Smooth muscle cell (in vitro differentiated cells): ENCODE results near the gene S100A8. TPM values are rescaled to one million over a fixed set of nuclear protein-coding genes. Genes with fewer than 3 reads are reported as not detected.

Experiments
- DNase-seq: peaks from one replicate; lab custom pipeline; 2025; ENCODE audit not compliant: unreplicated experiment; lab: John Stamatoyannopoulos, UW
- H2AFZ ChIP-seq: fragments of 200-600 bp; sonication (generic); 2 replicates; pipeline ENCODE4 v1.6.0; 2016; ENCODE audit warnings: antibody characterized with exemption, low read depth, mild to moderate bottlenecking
- H3F3A ChIP-seq: fragments of 200-600 bp; sonication (generic); 2 replicates; pipeline ENCODE4 v1.6.0; 2017; ENCODE audit warnings: antibody characterized with exemption, low read depth
- H3K27ac ChIP-seq: fragments of 200-600 bp; sonication (generic); 2 replicates; pipeline ENCODE4 v1.5.1; 2016; ENCODE audit warnings: low read depth, mild to moderate bottlenecking
- H3K27me3 ChIP-seq: fragments of 200-600 bp; sonication (generic); 2 replicates; pipeline ENCODE4 v1.6.1; 2016; ENCODE audit warnings: low read depth, mild to moderate bottlenecking
- H3K36me3 ChIP-seq: fragments of 200-600 bp; sonication (generic); 2 replicates; pipeline ENCODE4 v1.5.1; 2016; ENCODE audit warnings: low read depth
- H3K4me1 ChIP-seq: fragments of 200-600 bp; sonication (generic); 2 replicates; pipeline ENCODE4 v1.5.1; 2016; ENCODE audit warnings: low read depth
- H3K4me2 ChIP-seq: fragments of 200-600 bp; sonication (generic); 2 replicates; pipeline ENCODE4 v1.6.0; 2016; ENCODE audit warnings: mild to moderate bottlenecking
- H3K4me3 ChIP-seq: fragments of 200-600 bp; sonication (generic); 2 replicates; pipeline ENCODE4 v1.5.1; 2016; ENCODE audit warnings: mild to moderate bottlenecking
- H3K79me2 ChIP-seq: fragments of 200-600 bp; sonication (generic); 2 replicates; pipeline ENCODE4 v1.6.0; 2016; ENCODE audit warnings: low read depth, mild to moderate bottlenecking
- H3K9ac ChIP-seq: fragments of 200-600 bp; sonication (generic); 2 replicates; pipeline ENCODE4 v1.6.0; 2016; ENCODE audit warnings: low read depth
- H3K9me3 ChIP-seq: fragments of 200-600 bp; sonication (generic); replicated peaks from 2 replicates; pipeline ENCODE4 v1.5.1; 2016; ENCODE audit warnings: low read depth
- H4K20me1 ChIP-seq: fragments of 200-600 bp; sonication (generic); 2 replicates; pipeline ENCODE4 v1.6.0; 2016; ENCODE audit warnings: low read depth
- whole genome bisulfite sequencing: methylation state at CpG from one replicate; pipeline ENCODE4 v1.1.7; 2016; ENCODE audit warnings: low lambda C conversion rate; 5-methylcytosine and 5-hydroxymethylcytosine counted together
- polyA plus RNA-seq: library from polyadenylated mRNA; unstranded; fragments of >200 nt; fragmentation: Nextera tagmentation; extraction: Ambion mirVana; gene quantifications from 2 replicates; pipeline ENCODE4 v1.2.1, GENCODE V29; 2016
- total RNA-seq: library from RNA; depleted of rRNA; stranded (reverse); fragments of >200 nt; gene quantifications from 2 replicates; pipeline ENCODE4 v1.2.3, GENCODE V29; 2014
- TF ChIP-seq, protein P1 (sequence below): fragments of 200-600 bp; sonication (generic); IDR thresholded peaks from 2 replicates; pipeline ENCODE4 v1.5.1; 2017; ENCODE audit warnings: borderline replicate concordance, mild to moderate bottlenecking, antibody characterized with exemption; ENCODE audit not compliant: insufficient read depth, poor library complexity, severe bottlenecking

The S100A8 gene
- total and polyA plus RNA-seq, 2 experiments from 2014 or later: 0.79 TPM; not detected in 1

DNA sequence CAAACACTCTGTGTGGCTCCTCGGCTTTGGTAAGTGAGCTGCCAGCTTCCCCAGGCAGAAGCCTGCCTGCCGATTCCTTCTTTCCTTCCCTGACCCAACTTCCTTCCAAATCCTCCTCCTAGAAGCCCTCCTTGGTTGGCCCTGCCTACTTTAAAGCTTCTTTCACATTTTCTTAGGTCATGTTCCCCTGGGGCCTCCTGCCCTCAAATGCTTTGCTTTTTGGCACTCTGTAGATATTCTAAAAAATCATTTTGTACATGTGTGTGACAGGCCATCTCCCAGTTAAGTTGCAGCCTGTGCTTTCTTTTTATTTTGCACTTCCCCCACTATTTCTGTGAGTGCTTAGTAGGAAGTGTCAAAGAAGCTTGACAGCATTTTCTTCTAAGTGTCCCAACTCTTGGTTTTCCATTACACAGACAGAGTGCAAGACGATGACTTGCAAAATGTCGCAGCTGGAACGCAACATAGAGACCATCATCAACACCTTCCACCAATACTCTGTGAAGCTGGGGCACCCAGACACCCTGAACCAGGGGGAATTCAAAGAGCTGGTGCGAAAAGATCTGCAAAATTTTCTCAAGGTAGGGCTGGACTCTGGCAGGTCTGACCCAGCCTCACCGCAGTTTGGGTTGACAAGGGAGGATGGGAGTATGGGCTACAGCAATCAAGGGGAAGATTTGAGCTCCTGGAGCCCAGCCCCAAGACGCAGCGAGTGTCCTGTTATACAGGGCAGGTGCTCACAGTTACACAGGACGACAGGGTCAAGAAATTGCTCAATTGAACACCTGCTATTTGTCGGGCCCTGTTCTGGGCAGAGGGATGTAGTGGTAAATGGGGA, 32.8 kb downstream of the S100A8 start, which contains the start of gene S100A9:
Gene S100A9 (plus strand): TSS at position 2 of the 838 bp plus-strand sequence. CDS start 430 bp downstream, at position 432.
- Histone ChIP-seq H3K4me3 (no peak within 1 kb of the TSS), H4K20me1 (no peaks in the 10 kb centered on the region), H3K27ac (no peak within 1 kb of the TSS), H3F3A (no peaks in the 10 kb centered on the region), H3K36me3 (no peaks in the 10 kb centered on the region), H3K4me1 (no peaks in the 10 kb centered on the region), H3K79me2 (no peaks in the 10 kb centered on the region), H2AFZ (no peak within 1 kb of the TSS), H3K27me3 (no peaks in the 10 kb centered on the region), H3K4me2 (no peak within 1 kb of the TSS), H3K9ac (no peak within 1 kb of the TSS), H3K9me3 (no peaks in the 10 kb centered on the region)
- DNase-seq: no peak
- WGBS: 86% methylated on average over 11 of the region's 11 CpGs
- TF ChIP-seq, protein P1, sequence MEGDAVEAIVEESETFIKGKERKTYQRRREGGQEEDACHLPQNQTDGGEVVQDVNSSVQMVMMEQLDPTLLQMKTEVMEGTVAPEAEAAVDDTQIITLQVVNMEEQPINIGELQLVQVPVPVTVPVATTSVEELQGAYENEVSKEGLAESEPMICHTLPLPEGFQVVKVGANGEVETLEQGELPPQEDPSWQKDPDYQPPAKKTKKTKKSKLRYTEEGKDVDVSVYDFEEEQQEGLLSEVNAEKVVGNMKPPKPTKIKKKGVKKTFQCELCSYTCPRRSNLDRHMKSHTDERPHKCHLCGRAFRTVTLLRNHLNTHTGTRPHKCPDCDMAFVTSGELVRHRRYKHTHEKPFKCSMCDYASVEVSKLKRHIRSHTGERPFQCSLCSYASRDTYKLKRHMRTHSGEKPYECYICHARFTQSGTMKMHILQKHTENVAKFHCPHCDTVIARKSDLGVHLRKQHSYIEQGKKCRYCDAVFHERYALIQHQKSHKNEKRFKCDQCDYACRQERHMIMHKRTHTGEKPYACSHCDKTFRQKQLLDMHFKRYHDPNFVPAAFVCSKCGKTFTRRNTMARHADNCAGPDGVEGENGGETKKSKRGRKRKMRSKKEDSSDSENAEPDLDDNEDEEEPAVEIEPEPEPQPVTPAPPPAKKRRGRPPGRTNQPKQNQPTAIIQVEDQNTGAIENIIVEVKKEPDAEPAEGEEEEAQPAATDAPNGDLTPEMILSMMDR: no peak

DNA sequence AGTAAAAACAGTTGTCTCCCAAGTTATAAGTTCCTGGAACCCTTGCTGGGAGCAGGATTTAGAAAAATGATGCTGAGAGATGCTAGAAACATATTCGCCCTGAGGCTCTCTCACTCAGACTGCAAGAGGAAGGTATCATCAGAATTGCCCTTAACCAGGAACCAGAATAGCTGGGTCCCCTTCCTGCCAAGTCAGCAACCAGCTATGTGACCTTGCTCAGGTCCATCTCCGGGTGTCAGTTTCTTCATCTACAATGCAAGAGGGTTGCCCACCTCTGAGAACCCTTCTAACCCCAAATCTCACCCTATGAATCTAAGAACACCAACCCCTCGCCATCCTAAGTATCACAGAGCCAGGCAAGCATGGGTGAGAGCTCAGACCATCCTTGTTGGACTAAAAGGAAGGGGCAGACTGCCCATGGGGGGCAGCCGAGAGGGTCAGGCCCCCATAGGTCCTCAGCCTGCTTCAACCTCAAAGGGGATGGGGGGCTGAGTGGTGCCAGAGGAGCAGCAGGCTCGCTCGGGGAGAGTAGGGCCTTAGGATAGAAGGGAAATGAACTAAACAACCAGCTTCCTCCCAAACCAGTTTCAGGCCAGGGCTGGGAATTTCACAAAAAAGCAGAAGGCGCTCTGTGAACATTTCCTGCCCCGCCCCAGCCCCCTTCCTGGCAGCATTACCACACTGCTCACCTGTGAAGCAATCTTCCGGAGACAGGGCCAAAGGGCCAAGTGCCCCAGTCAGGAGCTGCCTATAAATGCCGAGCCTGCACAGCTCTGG, 33.6 kb downstream of the S100A8 start:
- Histone ChIP-seq H3K79me2 (no peaks in the 10 kb centered on the region), H3K36me3 (no peaks in the 10 kb centered on the region), H4K20me1 (no peaks in the 10 kb centered on the region), H3K4me2 (no peak overlapping the region), H2AFZ (no peak overlapping the region), H3K9me3 (no peaks in the 10 kb centered on the region), H3F3A (no peaks in the 10 kb centered on the region), H3K27me3 (no peaks in the 10 kb centered on the region), H3K9ac (no peak overlapping the region), H3K27ac (no peak overlapping the region), H3K4me1 (no peaks in the 10 kb centered on the region), H3K4me3 (no peak overlapping the region)
- WGBS: 82% methylated on average over 10 of the region's 10 CpGs
- DNase-seq: no peak
- TF ChIP-seq, protein P1: no peak

GRCh38 chr1:153356392-153357075, 34.3 kb downstream of the S100A8 start:
- Histone ChIP-seq H3K79me2 (no peaks in the 10 kb centered on the region), H3K27me3 (no peaks in the 10 kb centered on the region), H3F3A (no peaks in the 10 kb centered on the region), H3K27ac (no peak overlapping the region), H3K36me3 (no peaks in the 10 kb centered on the region), H3K9ac (no peak overlapping the region), H3K4me2 (no peak overlapping the region), H2AFZ (no peak overlapping the region), H3K9me3 (no peaks in the 10 kb centered on the region), H3K4me1 (no peaks in the 10 kb centered on the region), H3K4me3 (no peak overlapping the region), H4K20me1 (no peaks in the 10 kb centered on the region)
- no peak for DNase-seq
- TF ChIP-seq, protein P1: no peak
- 84% methylated on average over 8 of the region's 8 CpGs for WGBS
